HG02840 (cell line): ENCODE data around the gene STK40.

Experiments used
- ATAC-seq: cut with Tn5 transposase; IDR thresholded peaks from one replicate; pipeline ENCODE4 v1.9.1; 2021; ENCODE audit warnings: mild to moderate bottlenecking, moderate library complexity, moderate number of reproducible peaks; ENCODE audit not compliant: unreplicated experiment, low FRiP score

Gene STK40

GRCh38 chr1:36398370-36398977 lies 12.8 kb upstream of the STK40 start:
- ATAC-seq: no peak

GRCh38 chr1:36397378-36398230 lies 11.9 kb upstream of the STK40 start, which contains the start of gene LSM10:
Gene LSM10, minus strand, starts transcription at chr1:36397908. Its CDS starts 3,779 bp downstream, at chr1:36394129.
- ATAC-seq: peak; percentile 88

- ATAC-seq: peak; percentile 17
Observed at GRCh38 chr1:36397083-36397377, 11.3 kb upstream of the STK40 start.

GRCh38 chr1:36396359-36396758 lies 10.6 kb upstream of the STK40 start:
- ATAC-seq: no peak

DNA sequence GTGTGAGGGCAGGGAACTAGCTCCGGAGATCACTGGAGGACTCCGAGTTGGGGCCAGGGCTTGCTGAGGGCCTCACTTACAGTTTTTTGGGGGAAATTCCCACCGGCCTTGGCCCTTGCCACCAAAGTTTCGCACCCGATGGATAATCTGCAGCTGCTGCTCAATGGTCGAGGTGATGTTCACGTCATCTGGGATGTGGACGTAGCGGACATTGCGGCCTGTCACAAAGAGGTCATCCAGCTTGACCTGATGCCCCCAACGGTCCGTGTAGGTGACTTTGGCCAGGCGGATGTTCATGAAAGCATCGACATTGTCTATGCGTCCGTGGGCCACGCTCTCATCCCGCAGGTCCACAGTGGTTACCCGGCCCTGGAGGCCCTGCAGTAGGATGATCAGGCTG lies 8.0 kb upstream of the STK40 start:
- no peak for ATAC-seq

DNA sequence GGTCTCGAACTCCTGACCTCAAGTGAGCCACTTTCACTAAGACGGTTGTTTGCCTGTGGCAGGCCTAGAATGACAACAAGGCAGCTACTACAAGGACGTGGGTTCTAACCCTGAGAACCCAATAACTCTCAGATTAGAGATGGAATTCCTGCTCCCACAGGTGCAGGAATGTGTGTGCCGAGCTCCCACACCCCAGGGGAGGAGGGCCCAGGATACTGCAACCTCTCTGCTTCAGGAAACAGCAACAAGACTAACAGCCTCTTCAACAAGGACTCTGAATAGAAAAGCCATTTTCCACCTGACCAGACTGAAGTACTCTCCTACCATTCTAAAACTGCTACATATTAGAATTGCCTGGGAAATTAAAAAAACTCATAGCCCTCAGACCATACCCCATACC lies 7.1 kb upstream of the STK40 start:
- ATAC-seq: no peak

GRCh38 chr1:36391271-36391670 lies 5.5 kb upstream of the STK40 start:
- no peak for ATAC-seq

GRCh38 chr1:36390411-36390810 lies 4.7 kb upstream of the STK40 start:
- ATAC-seq: no peak

- ATAC-seq: no peak
Observed at GRCh38 chr1:36389999-36390398, 4.3 kb upstream of the STK40 start.

DNA sequence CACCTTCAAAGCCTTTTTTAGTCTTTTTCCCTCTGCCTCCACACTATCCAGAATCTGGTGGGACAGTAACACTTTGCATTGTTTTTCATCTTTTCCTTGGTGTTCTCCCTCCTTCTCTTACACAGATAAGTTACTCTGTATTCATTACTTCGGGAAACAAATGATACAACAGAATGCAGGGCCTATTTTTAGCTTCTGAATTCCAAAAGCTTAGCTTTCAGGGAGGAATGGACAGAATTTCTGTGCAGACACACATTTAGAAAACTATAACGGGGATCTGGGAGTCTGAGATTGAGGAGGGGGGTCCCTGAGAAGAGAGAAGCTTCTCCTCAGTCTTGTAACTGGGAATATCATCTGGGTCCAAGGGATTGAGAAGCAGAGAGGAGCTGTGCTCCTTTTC lies 3.5 kb upstream of the STK40 start:
- no peak for ATAC-seq

- ATAC-seq: no peak
Observed at GRCh38 chr1:36387141-36387949, 1.6 kb upstream of the STK40 start.

- ATAC-seq: peak; percentile 35
Observed at GRCh38 chr1:36386265-36387140, 779 bp upstream of the STK40 start.

- ATAC-seq: no peak
Observed at GRCh38 chr1:36384542-36385409, 948 bp downstream of the STK40 start.

DNA sequence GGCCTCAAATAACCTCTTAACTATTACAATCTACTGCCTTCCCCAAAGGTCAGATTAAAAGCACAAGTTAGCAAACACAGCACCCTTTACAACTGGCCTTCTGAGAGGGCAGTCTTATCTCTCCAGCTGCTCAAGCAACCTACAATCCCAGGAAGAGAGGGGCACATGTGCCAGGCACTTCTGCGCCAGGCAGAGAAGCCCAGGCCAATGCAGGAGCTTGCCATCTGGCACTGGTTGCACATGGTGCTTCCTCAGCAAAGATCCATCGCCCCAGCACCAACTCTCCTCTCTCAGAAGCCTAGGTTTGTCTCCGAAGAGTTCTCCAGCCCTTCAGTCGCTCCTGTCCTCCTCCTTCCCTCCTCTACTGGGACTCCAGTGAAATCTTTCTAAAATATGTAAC lies 2.5 kb downstream of the STK40 start:
- no peak for ATAC-seq

DNA sequence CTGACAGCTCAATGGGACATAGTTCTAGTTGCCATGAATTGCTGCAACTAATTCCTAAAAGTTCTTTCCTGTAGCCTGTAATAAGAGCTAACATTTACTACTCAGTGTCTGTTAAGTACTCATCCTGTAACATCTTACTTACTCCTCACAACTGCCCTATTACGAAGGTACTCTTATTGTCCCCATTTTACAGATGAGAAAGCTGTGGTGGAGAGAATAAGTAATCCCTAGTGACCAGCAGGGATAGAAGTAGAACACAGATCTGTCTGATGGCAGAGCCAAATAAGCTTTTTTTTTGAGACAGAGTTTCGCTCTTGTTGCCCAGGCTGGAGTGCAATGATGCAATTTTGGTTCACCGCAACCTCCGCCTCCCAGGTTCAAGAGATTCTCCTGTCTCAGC lies 3.1 kb downstream of the STK40 start:
- ATAC-seq: no peak

- no peak for ATAC-seq
Observed at GRCh38 chr1:36382231-36382630, 3.5 kb downstream of the STK40 start.

DNA sequence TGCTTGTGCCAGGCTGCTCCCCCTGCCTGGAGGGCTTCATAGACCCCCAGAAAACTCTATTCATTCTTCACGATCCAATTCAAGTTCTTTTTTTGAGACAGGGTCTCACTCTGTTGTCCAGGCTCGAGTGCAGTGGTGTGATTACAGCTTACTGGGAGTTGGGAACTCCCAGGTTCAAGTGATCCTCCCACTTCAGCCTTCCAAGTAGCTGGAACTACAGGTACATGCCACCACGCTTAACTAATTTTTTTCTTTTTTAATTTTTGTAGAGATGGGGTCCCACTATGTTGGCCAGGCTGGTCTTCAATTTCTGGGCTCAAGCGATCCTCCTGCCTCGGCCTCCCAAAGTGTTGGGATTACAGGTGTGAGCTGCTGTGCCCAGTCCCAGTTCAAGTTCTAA lies 4.3 kb downstream of the STK40 start:
- ATAC-seq: no peak

- no peak for ATAC-seq
Observed at GRCh38 chr1:36380782-36381181, 4.9 kb downstream of the STK40 start.

- no peak for ATAC-seq
Observed at GRCh38 chr1:36380143-36380619, 5.5 kb downstream of the STK40 start.
